ENCODE results near the gene CCDC88C.

DNA sequence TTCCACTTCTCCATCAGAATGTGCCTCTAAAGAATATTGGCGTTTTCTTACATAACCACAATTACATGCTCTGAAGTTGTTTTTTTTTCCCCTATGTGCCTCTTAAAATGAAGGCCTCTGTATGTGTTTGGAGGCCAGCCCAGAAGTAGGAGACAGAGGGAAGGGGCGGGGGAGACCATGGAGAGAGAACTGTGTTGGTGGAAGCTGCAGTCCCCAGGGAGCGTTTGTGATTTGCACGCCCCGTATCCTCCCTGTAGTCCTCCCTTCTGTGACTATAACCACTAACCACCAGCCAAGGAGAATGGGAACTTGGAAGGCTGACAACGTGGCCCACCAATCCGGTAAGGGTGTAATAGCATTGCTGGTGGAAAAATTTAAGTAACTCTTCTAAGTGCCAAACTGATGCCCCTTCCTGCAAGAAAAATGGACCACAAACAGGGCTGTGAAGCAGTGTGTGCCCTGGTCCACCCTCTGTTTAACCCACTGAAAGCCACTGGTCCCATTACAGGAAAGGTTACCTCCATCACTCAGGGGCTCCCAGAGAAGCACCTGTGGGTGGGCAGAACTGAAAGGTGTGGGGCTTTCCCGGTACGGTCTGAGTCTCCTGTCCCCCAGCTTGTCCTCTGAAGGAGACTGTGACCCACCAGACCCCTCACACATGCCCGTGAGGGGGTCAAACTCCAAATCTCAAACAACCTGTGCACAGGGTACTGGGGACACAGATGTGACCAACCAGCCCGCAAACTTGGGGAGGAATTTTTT lies 36.8 kb downstream of the CCDC88C start:
- TF ChIP-seq, protein P1, sequence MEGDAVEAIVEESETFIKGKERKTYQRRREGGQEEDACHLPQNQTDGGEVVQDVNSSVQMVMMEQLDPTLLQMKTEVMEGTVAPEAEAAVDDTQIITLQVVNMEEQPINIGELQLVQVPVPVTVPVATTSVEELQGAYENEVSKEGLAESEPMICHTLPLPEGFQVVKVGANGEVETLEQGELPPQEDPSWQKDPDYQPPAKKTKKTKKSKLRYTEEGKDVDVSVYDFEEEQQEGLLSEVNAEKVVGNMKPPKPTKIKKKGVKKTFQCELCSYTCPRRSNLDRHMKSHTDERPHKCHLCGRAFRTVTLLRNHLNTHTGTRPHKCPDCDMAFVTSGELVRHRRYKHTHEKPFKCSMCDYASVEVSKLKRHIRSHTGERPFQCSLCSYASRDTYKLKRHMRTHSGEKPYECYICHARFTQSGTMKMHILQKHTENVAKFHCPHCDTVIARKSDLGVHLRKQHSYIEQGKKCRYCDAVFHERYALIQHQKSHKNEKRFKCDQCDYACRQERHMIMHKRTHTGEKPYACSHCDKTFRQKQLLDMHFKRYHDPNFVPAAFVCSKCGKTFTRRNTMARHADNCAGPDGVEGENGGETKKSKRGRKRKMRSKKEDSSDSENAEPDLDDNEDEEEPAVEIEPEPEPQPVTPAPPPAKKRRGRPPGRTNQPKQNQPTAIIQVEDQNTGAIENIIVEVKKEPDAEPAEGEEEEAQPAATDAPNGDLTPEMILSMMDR (IDR thresholded peaks at IDR 0.05; ENCODE audit: low read length), result no peak
- no peak for TF ChIP-seq EZH2 (IDR thresholded peaks at IDR 0.05; ENCODE audit: borderline replicate concordance, low read length)
